ENCODE results near the gene SGPP1.

- TF ChIP-seq CTCF (tag by site-specific recombination; IDR thresholded peaks at IDR 0.05) = no peak
- TF ChIP-seq ATF2 (tag by site-specific recombination; IDR thresholded peaks at IDR 0.05; ENCODE audit: low read depth) = no peak
- no peak for TF ChIP-seq SALL2 (tag by site-specific recombination; IDR thresholded peaks at IDR 0.05; ENCODE audit: borderline replicate concordance)
- no peak for TF ChIP-seq ZNF530 (tag by site-specific recombination; IDR thresholded peaks at IDR 0.05; ENCODE audit: low read depth)
- no peak for TF ChIP-seq ZNF366 (tag by site-specific recombination; conservative IDR thresholded peaks at IDR 0.05)
- no peak for TF ChIP-seq ZNF76 (tag by site-specific recombination; IDR thresholded peaks at IDR 0.05; ENCODE audit: borderline replicate concordance, low read depth)
- no peak for TF ChIP-seq TSHZ1 (tag by site-specific recombination; IDR thresholded peaks at IDR 0.05; ENCODE audit: borderline replicate concordance)
- no peak for TF ChIP-seq PRDM4 (tag by site-specific recombination; IDR thresholded peaks at IDR 0.05)
- TF ChIP-seq ZNF747 (tag by site-specific recombination; IDR thresholded peaks at IDR 0.05) = no peak
- TF ChIP-seq ZNF843 (tag by site-specific recombination; IDR thresholded peaks at IDR 0.05) = no peak
- TF ChIP-seq GLI2 (tag by site-specific recombination; IDR thresholded peaks at IDR 0.05; ENCODE audit: borderline replicate concordance, low read depth) = no peak
- no peak for TF ChIP-seq ZFHX2 (tag by site-specific recombination; conservative IDR thresholded peaks at IDR 0.05)
- no peak for TF ChIP-seq ZBTB8A (tag by site-specific recombination; IDR thresholded peaks at IDR 0.05)
Measured at GRCh38 chr14:63777024-63777423, 49.2 kb upstream of the SGPP1 start.

Measured in HEK293 (cell line).